ENCODE data around the gene FAM118A. TPM values are rescaled to one million over a fixed set of nuclear protein-coding genes. Genes with fewer than 3 reads are reported as not detected.
"Not testable (repeated sequence)": the region's sequence is repeated elsewhere in the genome, so short reads cannot be mapped to it uniquely, and the experiment has no call there.

FAM118A gene
- total RNA-seq, 1 donor from 2014 or later = 20.6 TPM

DNA sequence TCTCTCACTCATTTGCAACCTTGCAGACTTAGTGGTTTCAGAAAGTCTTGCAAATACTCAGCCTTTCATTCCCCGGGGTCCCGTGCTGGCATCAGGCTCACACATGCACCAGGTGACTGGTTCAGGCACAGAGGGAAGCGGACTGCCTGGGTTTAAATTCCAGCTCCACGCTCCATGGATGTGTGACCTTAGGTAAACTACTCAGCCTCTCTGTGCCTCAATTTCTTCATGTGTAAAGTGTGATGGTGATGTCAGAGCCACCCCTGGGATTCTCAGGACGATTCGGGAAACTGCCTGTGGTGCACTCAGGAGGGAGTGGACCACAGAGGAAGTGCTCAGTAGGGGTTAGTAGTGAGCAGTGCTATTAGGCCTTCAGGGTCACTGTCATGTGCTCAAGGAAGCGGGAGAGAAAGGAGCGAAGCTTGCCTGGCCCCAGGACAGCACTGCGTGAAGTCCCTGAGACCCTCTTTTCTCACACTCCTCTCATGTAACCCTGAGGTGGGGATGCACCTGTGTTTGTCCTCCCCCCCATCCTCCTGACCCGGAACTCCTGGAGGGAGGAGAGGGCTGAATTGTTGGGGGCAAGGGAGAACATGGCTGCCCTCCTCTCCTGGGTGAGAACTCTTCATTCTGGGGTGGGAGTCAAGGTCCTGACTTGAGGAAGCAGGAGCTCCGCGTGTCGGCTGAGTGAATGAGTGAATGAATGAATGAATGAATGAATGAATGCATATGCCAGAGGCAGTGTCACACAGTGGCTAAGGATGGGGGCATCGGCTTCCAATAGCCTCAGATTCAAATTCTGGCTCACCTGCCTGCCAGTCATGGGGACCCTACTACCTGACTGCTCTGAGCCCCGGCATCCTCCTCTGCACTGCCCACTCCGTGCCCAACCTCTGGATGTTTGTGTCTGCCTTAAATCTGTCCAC lies 39.4 kb upstream of the FAM118A start:
- TF ChIP-seq, protein P1, sequence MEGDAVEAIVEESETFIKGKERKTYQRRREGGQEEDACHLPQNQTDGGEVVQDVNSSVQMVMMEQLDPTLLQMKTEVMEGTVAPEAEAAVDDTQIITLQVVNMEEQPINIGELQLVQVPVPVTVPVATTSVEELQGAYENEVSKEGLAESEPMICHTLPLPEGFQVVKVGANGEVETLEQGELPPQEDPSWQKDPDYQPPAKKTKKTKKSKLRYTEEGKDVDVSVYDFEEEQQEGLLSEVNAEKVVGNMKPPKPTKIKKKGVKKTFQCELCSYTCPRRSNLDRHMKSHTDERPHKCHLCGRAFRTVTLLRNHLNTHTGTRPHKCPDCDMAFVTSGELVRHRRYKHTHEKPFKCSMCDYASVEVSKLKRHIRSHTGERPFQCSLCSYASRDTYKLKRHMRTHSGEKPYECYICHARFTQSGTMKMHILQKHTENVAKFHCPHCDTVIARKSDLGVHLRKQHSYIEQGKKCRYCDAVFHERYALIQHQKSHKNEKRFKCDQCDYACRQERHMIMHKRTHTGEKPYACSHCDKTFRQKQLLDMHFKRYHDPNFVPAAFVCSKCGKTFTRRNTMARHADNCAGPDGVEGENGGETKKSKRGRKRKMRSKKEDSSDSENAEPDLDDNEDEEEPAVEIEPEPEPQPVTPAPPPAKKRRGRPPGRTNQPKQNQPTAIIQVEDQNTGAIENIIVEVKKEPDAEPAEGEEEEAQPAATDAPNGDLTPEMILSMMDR (IDR thresholded peaks at IDR 0.05) = no peak
- Histone ChIP-seq H3K4me3 (no peak overlapping the region), H3K4me1 (peaks cover 11% of the 10 kb centered on the region), H3K9me3 (no peaks in the 10 kb centered on the region), H3K36me3 (no peaks in the 10 kb centered on the region), H3K27me3 (peaks cover 13% of the 10 kb centered on the region), H3K27ac (no peak overlapping the region)
- intact Hi-C loops (cut with DNase I) = loop anchor here (5.0 kb wide), 1 partner anchor 167 kb away; no protein-coding TSS in a partner anchor
- DNase-seq (no peak), ATAC-seq (no peak)

DNA sequence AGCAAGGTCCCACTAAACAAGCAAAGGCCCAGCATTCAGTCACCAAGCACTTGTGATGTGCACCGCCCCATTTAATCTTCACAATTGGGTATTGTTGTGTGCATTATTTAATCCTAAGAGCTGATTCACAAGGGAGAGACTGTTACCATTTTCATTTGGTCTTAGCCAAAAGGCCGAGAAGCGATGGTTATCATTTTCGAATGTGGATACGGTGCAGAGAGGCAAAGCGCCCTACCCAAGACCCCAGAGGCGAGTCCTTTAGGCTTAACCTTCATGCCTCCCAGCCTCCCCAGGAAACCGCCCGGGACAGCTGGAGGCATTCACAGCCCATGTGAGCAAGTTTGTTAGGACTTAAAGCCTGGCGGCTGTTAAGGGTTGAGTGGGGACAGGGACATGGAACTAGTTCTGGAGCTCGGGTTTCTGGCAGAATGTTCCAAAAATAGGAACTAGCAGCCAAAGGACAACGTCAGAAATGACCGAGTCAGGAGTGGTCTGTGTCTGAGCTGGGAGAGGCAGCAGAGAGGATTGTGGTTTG lies 38.0 kb upstream of the FAM118A start:
- H3K36me3 ChIP-seq = no peaks in the 10 kb centered on the region
- no peak for DNase-seq
- H3K27me3 ChIP-seq = peaks cover 13% of the 10 kb centered on the region
- H3K27ac ChIP-seq = peak overlapping the region; percentile 78
- ATAC-seq = peak; percentile 3
- peaks cover 11% of the 10 kb centered on the region for H3K4me1 ChIP-seq
- intact Hi-C loops (cut with DNase I) = loop anchor here (5.0 kb wide), 1 partner anchor 166 kb away; no protein-coding TSS in a partner anchor
- TF ChIP-seq, protein P1 (IDR thresholded peaks at IDR 0.05) = no peak
- H3K9me3 ChIP-seq = no peaks in the 10 kb centered on the region
- H3K4me3 ChIP-seq = no peak overlapping the region

GRCh38 chr22:45272498-45272897 lies 37.2 kb upstream of the FAM118A start:
- Histone ChIP-seq H3K36me3 (no peaks in the 10 kb centered on the region), H3K4me1 (peaks cover 11% of the 10 kb centered on the region), H3K9me3 (no peaks in the 10 kb centered on the region), H3K27me3 (peaks cover 13% of the 10 kb centered on the region), H3K27ac (peak overlapping the region; percentile 78), H3K4me3 (no peak overlapping the region)
- intact Hi-C loops (cut with DNase I) = loop anchor here (5.0 kb wide), 1 partner anchor 165 kb away; no protein-coding TSS in a partner anchor
- DNase-seq (no peak), ATAC-seq (no peak)
- TF ChIP-seq, protein P1 (IDR thresholded peaks at IDR 0.05) = no peak

- no peak for DNase-seq
- H3K27ac ChIP-seq = no peak overlapping the region
- H3K36me3 ChIP-seq = no peaks in the 10 kb centered on the region
- no peak for ATAC-seq
- TF ChIP-seq, protein P1 (IDR thresholded peaks at IDR 0.05) = no peak
- H3K4me1 ChIP-seq = peaks cover 8% of the 10 kb centered on the region
- no peak overlapping the region for H3K4me3 ChIP-seq
- intact Hi-C loops (cut with DNase I) = loop anchor here (5.0 kb wide), 1 partner anchor 164 kb away; no protein-coding TSS in a partner anchor
- H3K9me3 ChIP-seq = no peaks in the 10 kb centered on the region
- H3K27me3 ChIP-seq = peaks cover 13% of the 10 kb centered on the region
Measured at GRCh38 chr22:45273452-45274075, 36.2 kb upstream of the FAM118A start.

DNA sequence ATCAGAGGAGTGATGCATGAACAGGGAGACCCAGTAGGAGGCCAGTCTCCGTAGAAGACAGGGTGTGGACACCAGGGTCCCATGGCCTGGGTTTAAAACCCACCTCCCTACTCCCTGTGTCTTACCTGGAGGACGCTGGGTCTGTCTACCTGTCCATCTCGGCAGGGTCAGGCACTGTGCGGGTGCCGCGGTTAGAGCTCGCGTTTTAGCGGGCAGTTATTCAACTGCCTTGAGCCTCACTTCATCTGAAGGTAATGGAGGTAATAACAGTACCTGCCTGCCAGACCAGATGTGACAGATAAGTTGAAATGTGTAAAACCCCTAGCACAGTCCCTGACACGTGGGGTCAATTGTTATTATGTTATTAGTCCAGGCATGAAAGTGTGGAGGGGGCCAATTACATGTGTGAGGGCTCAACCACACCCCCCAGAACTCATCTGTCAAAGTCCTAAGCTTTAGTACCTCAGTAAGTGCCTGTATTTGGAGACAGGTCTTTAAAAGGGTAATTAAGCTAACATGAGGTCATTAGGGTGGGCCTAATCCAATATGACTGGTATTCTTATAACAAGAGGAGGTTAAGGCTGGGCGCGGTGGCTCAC lies 33.1 kb upstream of the FAM118A start:
- Histone ChIP-seq H3K27me3 (no peaks in the 10 kb centered on the region), H3K4me3 (no peak overlapping the region), H3K4me1 (peaks cover 13% of the 10 kb centered on the region), H3K27ac (no peak overlapping the region), H3K36me3 (no peaks in the 10 kb centered on the region), H3K9me3 (no peaks in the 10 kb centered on the region)
- intact Hi-C loops (cut with DNase I) = no loop called here
- TF ChIP-seq, protein P1 (IDR thresholded peaks at IDR 0.05) = no peak
- ATAC-seq (no peak), DNase-seq (no peak)

DNA sequence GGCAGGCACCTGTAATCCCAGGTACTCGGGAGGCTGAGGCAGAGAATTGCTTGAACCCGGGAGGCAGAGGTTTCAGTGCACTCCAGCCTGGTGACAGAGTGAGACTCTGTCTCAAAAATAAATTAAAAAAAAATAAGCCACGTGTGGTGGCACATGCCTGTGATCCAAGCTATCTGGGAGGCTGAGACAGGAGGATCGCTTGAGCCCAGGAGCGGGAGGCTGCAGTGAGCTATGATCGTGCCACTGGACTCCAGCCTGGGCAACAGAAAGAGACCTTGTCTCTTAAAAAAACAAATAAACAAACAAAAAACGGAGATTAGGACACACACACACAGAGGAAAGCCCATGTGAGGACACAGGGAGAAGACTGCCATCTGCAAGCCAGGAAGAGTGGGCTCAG lies 32.0 kb upstream of the FAM118A start:
- H3K36me3 ChIP-seq; ATAC-seq; H3K27me3 ChIP-seq; H3K9me3 ChIP-seq; intact Hi-C loops (cut with DNase I); H3K4me3 ChIP-seq; H3K27ac ChIP-seq; DNase-seq: not testable (repeated sequence)
- peaks cover 13% of the 10 kb centered on the region for H3K4me1 ChIP-seq
